Pancreas (tissue), 10 donors: ENCODE data around the gene MCM7. TPM values are rescaled to one million over a fixed set of nuclear protein-coding genes. Genes with fewer than 3 reads are reported as not detected.

Experiments
- ATAC-seq, 4 donors: fragments of 200-7000 bp; cut with Tn5 transposase; one replicate each; pipeline versions ENCODE4 v1.8.0 to v1.9.1; 2020; ENCODE audit warnings: mild to moderate bottlenecking in 4 of 4, moderate library complexity in 4 of 4
- DNase-seq, 6 donors: peaks; one replicate each; pipeline ENCODE4 v3.0.0-alpha.2; 2020
- FAIRE-seq: peaks from 2 replicates; lab custom pipeline; 2012; peaks lifted over from hg19 to GRCh38; lab: Jason Lieb, UNC
- H3K27ac ChIP-seq, 4 donors: fragments of 200-600 bp; sonication (generic); 1 replicate in 3 of 4; 2 replicates in 1 of 4; pipeline versions ENCODE4 v1.5.0 to v1.8.0; 2020
- H3K27me3 ChIP-seq, 4 donors: fragments of 200-600 bp; one replicate each; pipeline ENCODE4 v1.8.0; 2021
- H3K36me3 ChIP-seq, 3 donors: fragments of 200-600 bp; sonication (generic) in 1 of 3; one replicate each; pipeline versions ENCODE4 v1.5.0 to v1.8.0; 2020 to 2021
- H3K4me1 ChIP-seq, 3 donors: fragments of 200-600 bp; one replicate each; pipeline ENCODE4 v1.8.0; 2021
- H3K4me3 ChIP-seq, 4 donors: fragments of 200-600 bp; sonication (generic) in 2 of 4; one replicate each; pipeline versions ENCODE4 v1.5.0 to v1.8.0; 2020 to 2021
- H3K9me3 ChIP-seq, 4 donors: fragments of 200-600 bp; one replicate each; pipeline ENCODE4 v1.8.0; 2021
- WGBS, 2 donors: extraction: QIAGEN DNeasy Blood & Tissue Kit; methylation state at CpG; one replicate each; pipeline ENCODE4 v1.1.7; 2013; 5-methylcytosine and 5-hydroxymethylcytosine counted together
- intact Hi-C, 3 donors: fragments of 100-400 bp; cut with DNase I; formaldehyde crosslinking; loops; one replicate each; pipeline versions ENCODE4 v1.11.1 to v1.14.2; 2022
- polyA plus RNA-seq, 2 donors: library from polyadenylated mRNA; stranded (reverse); fragments of 200-250 nt; gene quantifications; one replicate each; pipeline ENCODE4 v1.2.3, GENCODE V29; 2013
- total RNA-seq, 6 donors: library from RNA; stranded (reverse); fragmentation: NEBNext Ultra II Directional in 4 of 6; extraction: Animal tissue kit (Norgen Biotek cat#: 25700) in 4 of 6; gene quantifications; one replicate each; pipeline versions ENCODE4 v1.2.1 to v1.2.4, GENCODE V29; 2021 to 2023
- TF ChIP-seq, protein P1 (sequence below), 4 donors: fragments of 200-600 bp; sonication (generic) in 3 of 4; IDR thresholded peaks; one replicate each; pipeline versions ENCODE4 v1.5.0 to v1.8.0; 2021; ENCODE audit warnings: antibody characterized with exemption in 4 of 4
- donor health status: healthy with polysubstance abuse.
- donor health status: DM: no; HTN: no; CAD: no; lungs with moderate emphysema.
- donor health status: DM: no; HTN: no; CAD: no.
- donor health status: control.
- donor health status: control.
- donor health status: Bipolar disorder and iron deficiency.
- donor health status: DM: yes; HTN: yes; CAD: no.
- donor health status: DM: no; HTN: no; CAD: no.
- donor health status: DM: no; HTN: no; CAD: no.
- donor health status: DM: yes; HTN: yes; CAD: no.

MCM7 gene
- total and polyA plus RNA-seq, 8 donors, result 21.7 to 77.0 (median 27.4) TPM

DNA sequence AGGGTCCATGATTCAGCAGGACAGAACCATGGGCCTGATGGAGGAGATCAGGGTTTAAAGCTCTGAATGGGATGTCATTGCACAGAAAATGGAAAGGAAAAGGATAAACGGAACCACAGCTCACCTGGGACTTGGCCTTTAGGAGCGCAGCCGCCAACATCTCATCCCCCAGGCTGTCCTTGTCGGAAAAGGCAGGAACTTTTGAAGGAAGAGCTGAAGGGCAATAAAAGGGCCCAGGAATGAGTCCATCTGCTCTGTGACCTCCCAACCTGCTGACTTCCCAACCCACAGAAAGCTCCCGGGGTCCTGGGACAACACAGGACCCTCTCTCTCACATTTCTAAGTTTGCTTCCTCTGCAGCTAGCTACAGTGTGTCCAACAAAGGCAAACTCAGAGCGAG lies 25.8 kb downstream of the MCM7 start:
- H3K27me3 ChIP-seq, result no peaks in the 10 kb centered on the region
- intact Hi-C loops, result no loop called here
- no peak for ATAC-seq
- H3K36me3 ChIP-seq, result peaks cover 17 to 69% (median 60%) of the 10 kb centered on the region in 3 donors
- no peak overlapping the region for H3K27ac ChIP-seq
- FAIRE-seq, result no peak
- 92 to 93% methylated on average over 6 of the region's 6 CpGs for WGBS, 2 donors
- TF ChIP-seq, protein P1, sequence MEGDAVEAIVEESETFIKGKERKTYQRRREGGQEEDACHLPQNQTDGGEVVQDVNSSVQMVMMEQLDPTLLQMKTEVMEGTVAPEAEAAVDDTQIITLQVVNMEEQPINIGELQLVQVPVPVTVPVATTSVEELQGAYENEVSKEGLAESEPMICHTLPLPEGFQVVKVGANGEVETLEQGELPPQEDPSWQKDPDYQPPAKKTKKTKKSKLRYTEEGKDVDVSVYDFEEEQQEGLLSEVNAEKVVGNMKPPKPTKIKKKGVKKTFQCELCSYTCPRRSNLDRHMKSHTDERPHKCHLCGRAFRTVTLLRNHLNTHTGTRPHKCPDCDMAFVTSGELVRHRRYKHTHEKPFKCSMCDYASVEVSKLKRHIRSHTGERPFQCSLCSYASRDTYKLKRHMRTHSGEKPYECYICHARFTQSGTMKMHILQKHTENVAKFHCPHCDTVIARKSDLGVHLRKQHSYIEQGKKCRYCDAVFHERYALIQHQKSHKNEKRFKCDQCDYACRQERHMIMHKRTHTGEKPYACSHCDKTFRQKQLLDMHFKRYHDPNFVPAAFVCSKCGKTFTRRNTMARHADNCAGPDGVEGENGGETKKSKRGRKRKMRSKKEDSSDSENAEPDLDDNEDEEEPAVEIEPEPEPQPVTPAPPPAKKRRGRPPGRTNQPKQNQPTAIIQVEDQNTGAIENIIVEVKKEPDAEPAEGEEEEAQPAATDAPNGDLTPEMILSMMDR (IDR thresholded peaks at IDR 0.05), result no peak
- peaks cover 0 to 13% (median 8%) of the 10 kb centered on the region in 3 donors for H3K4me1 ChIP-seq
- H3K9me3 ChIP-seq, result peaks cover 0 to 2% (median 0%) of the 10 kb centered on the region in 4 donors
- no peak for DNase-seq
- H3K4me3 ChIP-seq, result no peak overlapping the region

DNA sequence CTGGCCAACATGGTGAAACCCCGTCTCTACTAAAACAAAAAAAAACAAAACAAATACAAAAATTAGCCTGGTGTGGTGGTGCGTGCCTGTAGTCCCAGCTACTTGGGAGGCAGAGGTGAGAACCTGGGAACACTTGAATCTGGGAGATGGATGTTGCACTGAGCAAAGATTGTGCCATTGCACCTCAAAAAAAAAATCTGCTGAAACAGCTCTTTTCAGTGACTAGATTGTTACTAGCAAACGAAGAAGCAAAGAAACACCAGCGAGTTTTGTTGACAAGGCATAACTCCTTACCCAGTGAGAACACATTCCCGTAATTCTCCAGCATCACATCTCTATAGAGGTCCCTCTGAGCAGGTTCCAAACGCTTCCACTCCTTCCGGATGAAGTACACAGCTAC lies 26.4 kb downstream of the MCM7 start:
- no peak for DNase-seq
- 95 to 96% methylated on average over 7 of the region's 7 CpGs for WGBS, 2 donors
- H3K27me3 ChIP-seq, result no peaks in the 10 kb centered on the region
- no peak overlapping the region for H3K27ac ChIP-seq
- H3K36me3 ChIP-seq, result peaks cover 17 to 75% (median 65%) of the 10 kb centered on the region in 3 donors
- no peak for FAIRE-seq
- peaks cover 0 to 2% (median 0%) of the 10 kb centered on the region in 4 donors for H3K9me3 ChIP-seq
- no peak for ATAC-seq
- intact Hi-C loops, result no loop called here
- H3K4me1 ChIP-seq, result peaks cover 0 to 7% (median 3%) of the 10 kb centered on the region in 3 donors
- TF ChIP-seq, protein P1 (IDR thresholded peaks at IDR 0.05), result no peak
- no peak overlapping the region for H3K4me3 ChIP-seq

DNA sequence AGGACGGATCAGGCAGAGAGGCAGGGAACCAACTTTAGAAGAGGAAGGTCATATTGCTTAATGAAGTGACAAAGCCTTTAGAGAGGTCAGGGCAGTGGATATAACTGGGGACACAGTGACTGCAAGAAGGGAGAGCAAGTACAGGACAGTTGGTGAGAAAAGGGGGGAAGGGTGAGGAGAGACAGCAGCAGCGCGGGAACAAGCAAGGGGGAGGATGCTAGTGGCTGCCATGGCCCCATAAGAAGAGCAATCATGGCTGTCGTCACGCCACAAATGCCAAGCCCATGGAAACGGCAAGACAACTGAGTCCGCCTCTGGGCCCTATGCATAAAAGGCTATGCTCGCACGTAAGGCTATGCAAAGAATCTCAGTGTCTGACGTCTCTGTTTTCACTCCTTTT lies 28.7 kb downstream of the MCM7 start:
- no peaks in the 10 kb centered on the region for H3K4me1 ChIP-seq
- H3K9me3 ChIP-seq, result peaks cover 0 to 2% (median 0%) of the 10 kb centered on the region in 4 donors
- no peak overlapping the region for H3K4me3 ChIP-seq
- H3K27me3 ChIP-seq, result no peaks in the 10 kb centered on the region
- intact Hi-C loops, result no loop called here
- DNase-seq (no peak), ATAC-seq (no peak), FAIRE-seq (no peak)
- H3K27ac ChIP-seq, result no peak overlapping the region
- TF ChIP-seq, protein P1 (IDR thresholded peaks at IDR 0.05), result no peak
- H3K36me3 ChIP-seq, result peaks cover 17 to 76% (median 67%) of the 10 kb centered on the region in 3 donors
- 97 to 98% methylated on average over 10 of the region's 10 CpGs for WGBS, 2 donors

DNA sequence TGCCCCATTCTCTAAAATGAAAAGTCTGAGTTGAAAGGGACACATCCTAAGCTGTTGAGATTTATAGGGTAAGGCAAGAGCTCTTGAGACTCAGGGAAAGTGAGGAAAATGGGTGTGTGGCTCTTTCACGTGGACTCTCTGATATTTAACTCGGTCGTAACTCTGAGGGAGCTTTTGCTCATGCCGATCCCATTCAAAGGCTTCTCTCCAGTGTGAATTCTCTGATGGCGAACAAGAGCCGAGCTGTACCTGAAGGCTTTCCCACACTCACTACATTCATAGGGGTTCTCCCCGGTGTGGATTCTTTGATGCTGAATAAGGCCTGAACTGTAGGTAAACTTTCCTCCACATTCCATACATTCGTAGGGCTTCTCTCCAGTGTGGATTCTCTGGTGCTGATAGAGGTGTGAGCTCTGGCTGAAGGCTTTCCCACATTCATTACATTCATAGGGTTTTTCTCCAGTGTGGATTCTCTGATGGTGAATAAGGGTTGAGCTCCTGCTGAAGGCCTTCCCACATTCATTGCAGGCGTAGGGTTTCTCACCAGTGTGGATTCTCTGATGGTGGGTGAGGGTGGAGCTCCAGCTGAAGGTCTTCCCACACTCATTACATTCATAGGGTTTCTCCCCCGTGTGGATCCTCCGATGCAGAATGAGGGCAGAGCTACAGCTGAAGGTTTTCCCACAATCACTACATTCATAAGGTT lies 30.0 kb downstream of the MCM7 start:
- no peak overlapping the region for H3K4me3 ChIP-seq
- no peak for DNase-seq
- ATAC-seq, result no peak
- intact Hi-C loops, result no loop called here
- H3K9me3 ChIP-seq, result peaks cover 0 to 2% (median 0%) of the 10 kb centered on the region in 4 donors
- no peak for FAIRE-seq
- H3K36me3 ChIP-seq, result peaks cover 17 to 65% (median 57%) of the 10 kb centered on the region in 3 donors
- TF ChIP-seq, protein P1 (IDR thresholded peaks at IDR 0.05), result no peak
- no peak overlapping the region for H3K27ac ChIP-seq
- WGBS, 2 donors, result 98 to 99% methylated on average over 11 of the region's 11 CpGs
- H3K27me3 ChIP-seq, result no peaks in the 10 kb centered on the region
- H3K4me1 ChIP-seq, result no peaks in the 10 kb centered on the region

DNA sequence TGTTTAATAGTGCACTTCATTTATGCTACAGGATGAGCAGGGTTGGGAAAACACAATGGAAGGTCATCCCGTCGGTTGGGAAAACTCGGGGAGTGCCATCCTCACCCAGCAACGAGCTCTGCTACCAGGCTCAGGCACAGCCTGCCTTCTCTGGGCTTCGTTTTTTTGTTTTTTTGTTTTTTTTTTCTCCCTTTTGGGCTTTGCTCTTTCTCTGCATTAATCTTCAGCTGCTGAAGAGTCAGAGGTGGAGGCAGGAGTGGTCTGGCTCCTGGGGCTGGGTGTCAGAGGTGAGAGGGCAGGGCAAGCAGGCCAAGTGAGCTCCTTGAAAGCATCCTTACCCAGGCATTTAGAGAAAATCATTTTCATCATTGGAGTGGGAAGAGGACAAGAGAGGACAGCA lies 31.2 kb downstream of the MCM7 start:
- 97 to 98% methylated on average over 5 of the region's 5 CpGs for WGBS, 2 donors
- H3K36me3 ChIP-seq, result peaks cover 17 to 53% (median 51%) of the 10 kb centered on the region in 3 donors
- TF ChIP-seq, protein P1 (IDR thresholded peaks at IDR 0.05), result no peak

More for the DNA sequence above, 31.2 kb downstream of the MCM7 start:
- no peaks in the 10 kb centered on the region for H3K27me3 ChIP-seq
- intact Hi-C loops, result no loop called here
- no peak overlapping the region for H3K27ac ChIP-seq
- H3K4me3 ChIP-seq, result no peak overlapping the region
- no peak for DNase-seq
- FAIRE-seq, result no peak
- no peak for ATAC-seq
- H3K4me1 ChIP-seq, result no peaks in the 10 kb centered on the region
- H3K9me3 ChIP-seq, result peaks cover 0 to 2% (median 0%) of the 10 kb centered on the region in 4 donors
